HG02884 (cell line): ENCODE data around the gene CWC22.
"Not testable (repeated sequence)": the region's sequence is repeated elsewhere in the genome, so short reads cannot be mapped to it uniquely, and the experiment has no call there.

ENCODE experiments used
- ATAC-seq: cut with Tn5 transposase; IDR thresholded peaks from one replicate; pipeline ENCODE4 v1.9.1; 2021; ENCODE audit warnings: mild to moderate bottlenecking, moderate library complexity; ENCODE audit not compliant: unreplicated experiment

The CWC22 gene

DNA sequence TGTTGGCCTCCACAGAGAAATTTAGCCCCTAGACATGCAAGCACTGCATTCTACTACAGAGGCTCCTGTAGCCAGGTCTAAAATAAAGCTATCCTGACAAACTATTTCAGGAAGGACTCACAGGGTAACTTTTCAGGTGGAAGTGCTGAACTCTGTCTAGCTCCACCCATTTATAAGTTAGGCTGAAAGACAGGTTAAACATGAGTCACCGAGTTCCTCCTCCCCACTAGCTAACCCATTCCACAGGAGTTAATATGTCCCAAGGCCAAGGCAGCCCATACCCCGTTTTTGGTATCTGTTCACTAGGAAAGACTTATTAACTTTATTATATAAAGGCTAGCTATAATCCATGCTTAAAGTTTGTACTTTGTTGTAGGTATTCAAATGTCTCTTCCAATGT is 3.5 kb downstream of the CWC22 start:
- ATAC-seq = no peak

DNA sequence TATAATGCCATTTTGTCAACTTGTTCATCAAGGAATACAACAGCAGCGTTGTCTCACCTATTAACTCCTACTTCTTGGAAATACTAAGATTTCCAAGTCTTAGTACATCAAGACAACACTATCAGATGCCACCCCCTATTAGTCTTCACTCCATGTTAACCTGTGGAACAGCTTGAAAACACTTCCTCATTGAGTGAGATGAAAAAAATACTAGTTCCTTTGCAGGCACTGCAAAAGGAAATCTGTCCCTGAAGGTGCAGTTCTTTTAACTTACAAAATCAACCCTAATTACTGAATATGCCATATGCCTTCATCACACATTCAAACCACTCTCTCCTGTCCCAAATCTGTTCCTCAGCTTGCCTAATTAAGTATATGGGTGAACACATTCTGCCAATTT is 4.0 kb downstream of the CWC22 start:
- ATAC-seq = no peak

DNA sequence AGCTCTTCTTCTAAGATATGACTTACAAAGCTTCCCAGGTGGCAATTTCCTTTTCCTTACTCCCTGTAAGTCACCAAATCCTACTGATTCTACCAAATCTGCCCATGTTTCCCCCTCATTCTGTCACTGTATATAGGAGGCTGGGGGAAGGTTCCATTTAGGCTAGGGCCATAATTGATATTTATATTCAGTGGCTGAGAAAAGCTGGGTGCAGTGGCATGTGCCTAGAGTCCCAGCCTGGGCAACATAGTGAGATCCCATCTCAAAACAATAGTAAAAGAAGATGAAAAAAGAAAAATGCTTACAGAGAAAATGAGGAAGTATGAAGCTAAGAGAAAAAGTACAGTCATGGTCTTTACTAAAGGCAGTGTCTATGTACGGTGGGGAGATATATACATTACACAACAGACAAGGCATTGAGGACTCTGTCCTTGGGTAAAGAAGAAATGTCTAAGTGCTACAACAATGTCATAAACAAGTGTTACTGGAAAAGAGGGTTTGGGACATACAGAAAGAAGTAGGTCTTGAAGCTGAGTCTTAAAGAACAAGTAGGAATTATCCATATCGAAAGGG is 4.8 kb downstream of the CWC22 start:
- no peak for ATAC-seq

DNA sequence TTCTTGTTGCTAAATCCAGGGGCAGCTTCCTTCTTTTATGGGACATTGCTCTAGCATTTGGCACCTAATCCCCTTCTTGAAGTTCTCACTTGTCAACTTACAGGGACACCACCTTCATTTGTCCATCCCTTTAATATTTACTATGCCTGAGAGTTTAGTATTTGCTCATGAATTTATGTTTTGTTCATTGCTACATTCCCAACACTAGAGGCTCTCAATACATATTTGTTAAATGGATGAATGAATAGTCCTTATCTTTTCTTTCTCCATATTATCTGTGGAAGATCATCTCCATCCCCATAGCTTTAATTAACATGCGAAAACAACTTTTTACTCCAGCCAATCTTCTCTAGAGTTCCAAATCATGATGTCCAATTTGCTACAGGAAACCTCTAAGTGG is 5.4 kb downstream of the CWC22 start:
- no peak for ATAC-seq

DNA sequence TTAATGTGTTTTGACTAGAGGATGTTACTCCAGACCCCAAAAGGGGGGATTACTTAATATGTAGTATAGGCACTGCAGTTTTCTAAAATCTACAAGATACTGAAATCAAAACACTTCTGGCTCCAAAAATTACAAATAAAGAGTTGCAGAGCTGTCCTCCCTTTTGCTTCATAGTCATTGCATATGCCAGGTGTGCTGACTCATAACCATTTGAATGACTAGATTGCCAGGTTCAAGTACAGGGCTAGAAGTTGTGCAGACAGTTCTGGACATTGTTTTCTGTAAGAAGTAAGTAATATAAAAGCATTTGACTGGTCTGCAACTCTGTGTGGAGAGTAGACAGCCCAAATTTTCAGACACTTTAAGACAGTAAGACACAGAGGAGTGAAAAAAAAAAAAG is 6.7 kb downstream of the CWC22 start:
- ATAC-seq = peak; percentile 46

DNA sequence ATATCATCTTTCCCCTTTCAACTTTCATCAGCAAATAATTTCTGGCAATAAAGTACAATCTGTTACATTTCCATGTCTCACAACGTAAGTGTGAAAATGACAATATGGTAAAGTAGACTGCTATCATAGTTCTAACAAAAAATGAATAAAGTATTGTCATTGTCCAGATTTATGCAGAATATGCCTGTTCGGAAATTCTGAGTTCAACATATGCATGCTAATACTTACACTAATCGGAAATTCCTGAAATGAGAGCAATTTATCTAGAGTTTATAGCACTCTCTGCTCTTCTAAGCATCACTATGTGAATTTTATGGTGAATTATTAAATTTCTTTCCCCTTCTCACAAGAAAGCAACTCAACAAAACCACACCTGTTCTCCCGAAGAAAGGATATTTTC is 8.1 kb downstream of the CWC22 start:
- no peak for ATAC-seq

DNA sequence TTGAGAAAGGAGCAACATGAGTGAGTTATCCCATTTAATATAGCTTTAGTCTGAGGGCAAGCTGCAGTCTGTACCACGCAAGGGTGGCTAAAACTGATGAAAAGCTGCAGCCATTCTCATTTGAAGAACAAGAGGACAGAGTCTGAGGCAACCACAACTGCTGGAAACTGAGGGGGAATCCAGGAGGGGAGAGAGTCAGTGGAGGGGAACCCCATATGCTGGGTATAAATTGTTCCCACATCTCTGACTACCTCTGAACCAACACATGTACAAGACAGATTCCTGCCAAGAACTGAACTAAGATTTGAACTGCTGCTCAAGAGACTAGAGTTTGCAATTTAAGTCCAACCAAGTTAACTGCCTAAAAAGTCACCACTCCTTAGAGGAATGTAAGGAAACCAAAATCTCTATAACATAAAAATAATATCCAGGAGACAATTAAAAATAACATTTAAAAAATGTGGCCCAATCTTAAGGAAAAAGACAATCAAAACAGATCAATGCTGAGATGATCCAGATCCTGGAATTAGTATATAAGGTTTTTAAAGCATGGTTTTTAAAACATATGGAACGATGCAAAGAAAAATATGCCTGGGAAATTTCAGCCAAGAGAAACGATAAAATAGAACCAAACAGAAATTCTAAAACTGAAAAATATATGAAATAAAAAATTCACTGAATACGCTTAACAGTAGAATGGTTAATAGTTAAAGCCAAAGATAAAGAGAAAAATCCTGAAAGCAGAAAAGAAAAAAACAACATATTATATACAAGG is 11.2 kb downstream of the CWC22 start:
- peak; percentile 64 for ATAC-seq

DNA sequence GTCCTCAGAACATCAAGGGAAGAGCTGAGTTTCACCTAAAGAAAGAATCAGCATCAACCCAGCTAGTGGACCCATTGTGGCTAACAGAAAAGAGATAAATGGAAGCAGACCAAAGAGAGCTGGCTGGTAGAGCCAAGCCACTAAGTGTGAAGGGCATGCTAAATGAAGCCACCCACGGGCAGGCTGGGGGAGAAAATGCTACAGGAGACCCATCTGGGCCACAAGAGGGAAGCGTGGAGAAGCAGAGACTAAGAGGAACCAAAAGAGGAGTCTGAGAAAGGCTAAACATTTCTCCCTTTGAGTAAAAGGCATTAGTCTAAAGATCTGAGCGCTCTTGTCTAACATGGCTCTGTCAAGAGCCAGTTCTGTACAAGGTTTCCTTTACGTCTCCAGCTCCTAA is 15.8 kb downstream of the CWC22 start:
- peak; percentile 50 for ATAC-seq

DNA sequence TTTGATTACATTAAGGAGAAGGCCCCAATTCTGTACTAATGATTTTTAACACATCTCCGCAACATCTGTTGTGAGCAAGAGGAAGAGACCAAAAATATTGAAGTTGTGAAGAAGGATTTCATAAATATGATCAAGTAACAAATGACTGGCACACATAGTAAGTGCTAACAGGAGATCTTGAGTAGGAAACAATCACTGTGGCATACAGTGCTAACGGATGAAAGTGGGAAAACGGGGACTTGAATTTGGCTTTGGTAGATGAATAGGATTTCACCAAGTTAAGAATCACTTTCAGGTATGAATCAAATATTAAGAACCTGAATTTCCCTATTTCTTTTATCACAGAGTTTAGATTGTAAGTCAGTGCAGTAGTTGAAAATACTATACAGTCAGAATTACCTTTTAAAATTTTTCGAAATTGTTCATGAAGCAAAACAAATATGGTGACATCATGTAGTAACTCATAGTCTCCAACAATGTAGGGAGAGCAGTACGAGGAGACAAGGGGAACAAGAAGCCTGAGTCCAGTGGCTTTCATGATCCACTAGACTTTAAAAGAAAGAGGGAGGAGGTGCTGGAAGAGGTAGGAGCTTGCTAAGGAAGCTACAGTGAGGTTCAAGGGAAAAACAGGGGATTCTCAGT is 16.3 kb downstream of the CWC22 start:
- no peak for ATAC-seq

DNA sequence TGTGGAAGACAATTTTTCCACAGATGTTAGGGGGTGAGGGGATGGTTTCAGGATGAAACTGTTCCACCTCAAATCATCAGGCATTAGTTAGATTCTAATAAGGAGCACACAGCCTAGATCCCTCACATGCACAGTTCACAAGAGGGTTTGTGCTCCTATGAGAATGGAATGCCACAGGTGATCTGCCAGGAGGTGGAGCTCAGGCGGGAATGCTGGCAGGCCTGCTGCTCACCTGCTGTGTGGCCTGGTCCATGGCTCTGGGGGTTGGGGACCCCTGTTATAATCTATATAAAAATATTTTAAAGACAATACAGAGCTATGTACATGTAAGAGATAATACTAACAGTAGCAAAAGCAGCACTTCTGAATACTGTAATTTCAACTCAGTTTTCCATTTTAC is 19.2 kb downstream of the CWC22 start:
- no peak for ATAC-seq

DNA sequence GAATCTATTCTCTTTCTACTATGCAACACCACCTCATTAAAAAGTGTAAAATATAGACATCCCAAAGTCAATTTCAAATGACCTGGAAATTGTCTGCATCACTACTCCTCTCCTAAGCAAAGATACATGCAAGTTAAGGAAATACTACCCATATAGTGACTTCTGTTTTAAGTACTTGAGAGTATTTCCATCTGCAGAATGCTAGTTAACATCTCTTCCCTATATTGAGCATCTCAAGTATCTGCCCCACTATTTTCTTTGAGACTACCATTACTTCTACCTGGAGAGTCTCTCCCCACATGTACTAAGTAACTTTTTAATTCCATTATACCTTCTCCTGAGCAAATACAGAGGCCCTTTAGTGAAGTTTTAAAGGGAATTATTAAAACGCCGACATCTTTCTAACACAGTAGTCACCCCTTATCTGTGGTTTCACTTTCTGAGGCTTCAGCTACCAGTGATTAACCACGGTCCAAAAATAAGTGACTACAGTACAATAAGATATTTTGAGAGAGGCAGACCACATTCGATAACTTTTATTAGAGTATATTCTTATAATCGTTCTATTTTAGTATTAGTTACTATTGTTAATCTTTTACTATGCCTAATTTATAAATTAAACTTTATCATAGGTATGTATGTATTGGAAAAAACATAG is 21.8 kb downstream of the CWC22 start:
- ATAC-seq = peak; percentile 98

DNA sequence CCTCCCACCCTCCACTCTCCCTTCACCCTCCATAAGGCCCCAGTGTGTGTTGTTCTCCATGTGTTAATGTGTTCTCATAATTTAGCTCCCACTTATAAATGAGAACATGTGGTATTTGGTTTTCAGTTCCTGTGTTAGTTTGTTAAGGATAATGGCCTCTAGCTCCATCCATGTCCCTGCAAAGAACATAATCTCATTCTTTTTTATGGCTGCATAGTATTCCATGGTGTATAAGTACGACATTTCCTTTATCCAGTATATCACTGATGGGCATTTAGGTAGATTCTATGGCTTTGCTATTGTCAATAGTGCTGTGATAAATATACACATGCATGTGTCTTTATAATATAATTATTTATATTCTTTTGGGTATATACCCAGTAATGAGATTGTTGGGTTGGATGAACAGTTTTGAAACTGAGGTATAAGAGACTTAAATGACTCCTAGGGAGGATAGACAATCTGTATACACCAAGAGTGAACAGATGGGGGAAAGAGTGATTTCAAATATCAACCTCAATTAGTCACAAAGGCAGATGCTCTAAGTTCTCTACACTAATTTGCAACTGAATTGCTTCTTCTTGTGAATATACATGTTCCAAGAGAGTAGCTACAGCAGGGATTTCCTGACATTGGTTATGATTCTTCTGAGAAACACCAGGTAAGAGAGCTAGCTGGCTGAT is 23.7 kb downstream of the CWC22 start:
- no peak for ATAC-seq

DNA sequence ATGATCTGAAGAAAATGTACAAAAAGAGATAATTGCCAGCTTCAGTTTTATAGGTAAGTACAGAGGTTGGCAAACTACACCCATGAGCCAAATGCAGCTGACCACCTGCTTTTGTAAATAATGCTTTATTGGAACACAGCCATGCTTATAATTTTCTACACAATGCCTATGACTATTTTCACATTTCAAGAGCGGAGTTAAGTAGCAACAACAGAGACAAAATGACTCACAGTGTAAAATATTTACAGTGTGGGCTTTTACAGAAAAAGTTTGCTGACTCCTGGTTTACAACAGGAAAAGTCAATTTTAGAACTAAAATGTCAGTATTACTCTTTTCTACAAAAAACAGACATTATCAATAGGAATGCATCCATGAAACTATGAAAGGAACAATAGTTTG is 26.0 kb downstream of the CWC22 start:
- ATAC-seq = no peak

DNA sequence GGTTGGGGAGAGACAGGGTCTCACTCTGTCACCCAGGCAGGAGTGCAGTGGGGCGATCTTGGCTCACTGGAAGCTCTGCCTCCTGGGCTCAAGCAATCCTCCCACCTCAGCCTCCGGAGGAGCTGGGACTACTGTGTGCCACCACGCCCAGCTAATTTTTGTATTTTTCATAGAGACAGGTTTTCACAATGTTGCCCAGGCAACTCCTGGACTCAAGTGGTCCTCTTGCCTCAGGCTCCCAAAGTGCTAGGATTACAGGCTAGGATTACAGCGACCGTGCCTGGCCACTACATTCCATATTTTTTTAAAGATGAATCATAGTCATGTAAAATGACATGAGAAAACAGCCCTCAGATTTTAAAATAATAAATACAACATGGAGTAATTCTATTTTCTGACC is 32.3 kb downstream of the CWC22 start:
- ATAC-seq = no peak

DNA sequence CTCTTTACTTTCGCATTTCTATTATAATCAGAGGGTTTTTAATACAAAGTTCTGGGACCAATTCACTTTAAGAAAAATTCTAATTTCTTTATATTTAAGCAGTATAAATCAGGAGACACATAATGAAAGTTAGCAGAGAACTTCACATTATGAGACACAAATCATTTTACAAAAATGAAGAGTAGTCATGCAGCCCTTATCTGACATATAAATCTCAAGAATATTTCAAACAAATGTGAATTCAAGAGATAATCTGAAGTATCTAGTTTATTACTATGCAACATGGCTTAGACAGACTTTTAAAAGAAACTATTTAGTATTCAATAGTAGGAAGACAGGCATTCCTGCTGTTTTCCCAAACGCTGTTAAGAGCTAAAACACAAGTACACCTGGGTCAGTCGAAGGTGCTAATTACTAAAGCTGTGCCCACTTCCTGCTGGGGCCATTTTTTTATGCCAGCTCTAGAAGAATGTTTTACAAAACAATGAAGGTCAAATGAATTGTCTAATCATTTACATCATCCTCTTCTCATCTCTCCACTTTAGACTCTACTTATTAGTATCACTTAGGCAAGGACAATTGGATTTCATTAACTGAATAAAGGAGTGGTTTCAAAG is 40.2 kb downstream of the CWC22 start:
- no peak for ATAC-seq

DNA sequence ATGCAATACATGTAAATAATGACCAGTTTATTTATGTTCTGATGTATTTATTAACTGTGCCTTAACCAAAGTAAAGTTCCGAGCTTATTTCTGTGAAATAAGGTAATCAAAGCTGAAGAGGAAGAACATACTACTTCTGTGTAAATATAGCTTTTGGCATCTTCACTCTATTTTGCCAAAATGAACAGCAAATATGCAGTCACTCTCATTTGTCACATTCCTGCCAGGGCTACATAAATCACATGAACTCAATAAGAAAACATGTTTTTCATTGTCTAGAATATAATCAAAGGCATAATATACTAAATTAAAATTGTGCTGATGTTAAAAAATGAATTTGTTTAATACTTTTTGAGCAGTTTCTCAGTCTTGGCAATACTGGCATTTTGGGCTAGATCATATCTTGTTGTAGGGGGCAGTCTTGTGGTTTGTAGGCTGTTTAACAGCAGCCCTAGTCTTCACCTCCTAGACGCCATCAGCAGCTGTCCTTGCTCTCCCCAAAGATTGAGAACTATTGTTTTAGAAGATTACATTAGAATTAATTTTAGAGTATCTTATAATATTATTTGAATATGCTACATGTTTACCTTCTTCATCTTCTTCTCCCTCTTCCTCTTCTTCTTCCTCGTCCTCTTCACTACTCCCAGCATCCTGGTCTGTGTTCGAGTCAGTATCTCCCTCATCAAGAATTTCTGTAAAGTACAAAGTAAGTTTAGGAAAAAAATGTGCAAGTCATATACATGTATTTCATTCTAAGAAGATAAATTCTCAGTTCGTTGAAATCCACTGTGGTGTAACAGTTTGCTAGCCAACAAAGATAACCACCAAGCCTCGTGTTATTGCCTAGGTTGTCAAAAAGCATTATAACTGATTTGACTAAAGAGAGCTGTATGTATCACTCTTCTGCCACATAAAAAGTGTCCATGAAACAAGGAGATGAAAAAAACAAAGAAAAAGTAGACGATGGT is 41.5 kb downstream of the CWC22 start:
- no peak for ATAC-seq

DNA sequence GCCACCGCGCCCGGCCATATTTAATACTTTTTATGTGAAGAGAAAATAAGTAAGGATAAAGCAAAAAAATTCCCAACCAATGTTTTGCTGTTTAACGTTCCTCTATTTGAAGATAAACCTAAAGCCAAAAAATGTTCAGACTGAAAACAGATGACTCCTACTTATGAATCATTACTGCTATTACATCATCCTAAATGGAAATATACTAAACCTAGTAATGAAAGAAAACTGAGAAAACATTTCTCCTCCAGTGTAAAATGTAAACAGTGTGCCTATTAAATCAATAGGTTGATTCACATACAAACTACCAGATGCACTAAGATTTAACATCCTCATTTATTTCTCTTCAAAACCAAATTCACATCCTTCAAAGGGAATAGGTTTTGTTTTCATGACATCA is 43.5 kb downstream of the CWC22 start:
- ATAC-seq = no peak

DNA sequence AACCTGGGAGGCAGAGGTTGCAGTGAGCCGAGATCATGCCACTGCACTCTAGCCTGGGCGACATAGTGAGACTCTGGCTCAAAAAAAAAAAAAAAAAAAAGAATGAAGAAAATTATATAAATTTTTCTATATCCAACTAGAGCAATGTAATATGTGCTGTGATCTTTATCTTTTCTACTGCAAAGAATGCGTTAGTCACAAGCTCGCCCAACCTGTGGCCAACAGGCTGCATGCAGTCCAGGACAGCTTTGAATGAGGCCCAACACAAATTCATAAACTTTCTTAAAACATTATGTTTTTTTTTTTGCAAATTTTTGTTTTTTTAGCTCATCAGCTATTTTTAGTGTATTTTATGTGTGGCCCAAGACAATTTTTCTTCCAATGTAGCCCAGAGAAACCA is 48.8 kb downstream of the CWC22 start:
- not testable (repeated sequence) for ATAC-seq

DNA sequence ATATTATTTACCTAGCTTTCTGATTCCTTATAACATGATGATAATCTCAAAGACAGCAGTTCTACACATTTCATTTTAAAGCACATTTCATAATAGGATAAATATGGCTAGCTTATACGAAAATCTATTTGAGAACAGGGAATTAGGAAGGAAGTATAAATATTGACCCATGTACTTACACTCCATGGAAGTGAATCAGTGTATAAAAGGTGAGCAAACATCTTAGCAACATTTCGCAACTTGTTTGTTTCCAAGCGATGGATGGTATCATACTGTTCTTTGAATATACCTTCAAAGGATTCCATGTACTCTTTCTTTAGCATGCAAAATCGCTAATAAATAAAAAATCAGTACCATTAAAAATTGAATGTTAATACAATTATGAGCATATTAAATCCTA is 53.1 kb downstream of the CWC22 start:
- no peak for ATAC-seq

DNA sequence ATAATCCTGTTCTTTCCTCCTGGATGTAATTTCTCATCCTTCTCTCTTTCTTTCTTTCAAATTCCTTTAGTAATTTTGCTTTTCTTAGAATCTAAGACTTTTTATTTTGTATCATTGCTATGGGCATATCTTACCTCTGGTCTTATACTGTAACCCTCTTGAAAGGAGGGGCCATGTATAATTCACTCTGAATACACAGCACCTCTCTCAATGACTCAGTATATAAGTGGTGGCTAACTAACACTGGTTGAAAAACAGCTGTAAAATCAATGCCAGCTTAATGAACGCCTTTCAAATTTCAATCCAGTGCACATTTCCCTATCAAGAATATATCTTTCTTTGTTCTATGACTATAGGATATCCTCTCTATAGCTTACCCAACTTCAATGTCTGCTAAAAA is 53.7 kb downstream of the CWC22 start:
- ATAC-seq = no peak
